DMS114 treated with DMSO at 0.1 percent for 48 hours (cell line): ENCODE measurements around the gene UBE3B.
"Not testable (repeated sequence)": the region's sequence is repeated elsewhere in the genome, so short reads cannot be mapped to it uniquely, and the experiment has no call there.

Experiments
- DNase-seq: peaks from one replicate; lab custom pipeline; 2025; ENCODE audit not compliant: unreplicated experiment; lab: John Stamatoyannopoulos, UW

UBE3B gene

GRCh38 chr12:109477185-109477962, at the start of gene UBE3B, which contains the start of gene KCTD10:
TSS of gene UBE3B (plus strand) at chr12:109477634. CDS start at chr12:109483552, 5,918 bp downstream.
TSS of gene KCTD10 (minus strand) at chr12:109477300. CDS start at chr12:109477262, 38 bp downstream.
- peak; percentile 75 for DNase-seq

GRCh38 chr12:109428037-109428629, 49.3 kb upstream of the UBE3B start:
- DNase-seq, result peak; percentile 75

- not testable (repeated sequence) for DNase-seq
Measured at GRCh38 chr12:109428804-109429203, 48.6 kb upstream of the UBE3B start.

GRCh38 chr12:109430244-109430643, 47.2 kb upstream of the UBE3B start:
- no peak for DNase-seq

- DNase-seq, result no peak
Measured at GRCh38 chr12:109432431-109432830, 45.0 kb upstream of the UBE3B start.

- peak; percentile 57 for DNase-seq
Measured at GRCh38 chr12:109432842-109433304, 44.6 kb upstream of the UBE3B start.

GRCh38 chr12:109433618-109434017, 43.8 kb upstream of the UBE3B start:
- no peak for DNase-seq

GRCh38 chr12:109434582-109434981, 42.9 kb upstream of the UBE3B start:
- DNase-seq, result no peak

- DNase-seq, result no peak
Measured at GRCh38 chr12:109435428-109436187, 41.8 kb upstream of the UBE3B start.

GRCh38 chr12:109436188-109436560, 41.3 kb upstream of the UBE3B start:
- DNase-seq, result no peak

GRCh38 chr12:109439181-109439580, 38.3 kb upstream of the UBE3B start:
- no peak for DNase-seq

- not testable (repeated sequence) for DNase-seq
Measured at GRCh38 chr12:109439951-109440350, 37.5 kb upstream of the UBE3B start.

GRCh38 chr12:109440851-109441490, 36.5 kb upstream of the UBE3B start:
- DNase-seq, result no peak

- DNase-seq, result no peak
Measured at GRCh38 chr12:109443794-109444193, 33.6 kb upstream of the UBE3B start.

GRCh38 chr12:109444259-109444658, 33.2 kb upstream of the UBE3B start:
- DNase-seq, result no peak

GRCh38 chr12:109445191-109445609, 32.2 kb upstream of the UBE3B start:
- no peak for DNase-seq

GRCh38 chr12:109446869-109447268, 30.6 kb upstream of the UBE3B start:
- no peak for DNase-seq

GRCh38 chr12:109447482-109447881, 30.0 kb upstream of the UBE3B start:
- DNase-seq, result no peak

GRCh38 chr12:109448272-109448671, 29.2 kb upstream of the UBE3B start:
- no peak for DNase-seq

GRCh38 chr12:109448707-109449390, 28.6 kb upstream of the UBE3B start:
- no peak for DNase-seq
